AG09319 (cell line): ENCODE measurements around the gene SETD2.
"Not testable (repeated sequence)": the region's sequence is repeated elsewhere in the genome, so short reads cannot be mapped to it uniquely, and the experiment has no call there.

Source experiments
- DNase-seq: peaks from one replicate; pipeline ENCODE4 v3.0.0-alpha.2; 2010; ENCODE audit warnings: low read depth; ENCODE audit errors: extremely low read depth
- TF ChIP-seq, protein P1 (sequence below): IDR thresholded peaks from 2 replicates; pipeline ENCODE4 v1.5.1; 2011; ENCODE audit warnings: low read depth, mild to moderate bottlenecking, inconsistent platforms, low read length, moderate library complexity

Gene SETD2

DNA sequence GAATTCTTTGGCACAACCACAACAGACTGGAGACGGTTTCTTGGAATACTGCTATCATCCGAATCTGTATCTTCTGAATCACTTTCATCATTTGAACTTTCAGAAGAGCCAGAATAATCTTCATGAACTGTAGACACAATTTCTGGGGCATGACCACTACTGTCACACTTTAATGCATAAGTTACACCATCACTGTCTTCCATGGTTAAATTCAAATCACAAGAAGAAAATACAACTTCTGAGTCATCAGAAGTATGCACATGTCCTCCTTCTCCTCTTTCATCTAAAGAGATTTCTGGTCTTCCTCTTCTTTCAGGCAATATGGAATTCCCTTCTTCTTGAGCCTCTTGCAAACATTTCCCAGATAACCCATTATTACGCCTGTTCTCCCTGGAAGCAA, 42.5 kb downstream of the SETD2 start:
- TF ChIP-seq, protein P1, sequence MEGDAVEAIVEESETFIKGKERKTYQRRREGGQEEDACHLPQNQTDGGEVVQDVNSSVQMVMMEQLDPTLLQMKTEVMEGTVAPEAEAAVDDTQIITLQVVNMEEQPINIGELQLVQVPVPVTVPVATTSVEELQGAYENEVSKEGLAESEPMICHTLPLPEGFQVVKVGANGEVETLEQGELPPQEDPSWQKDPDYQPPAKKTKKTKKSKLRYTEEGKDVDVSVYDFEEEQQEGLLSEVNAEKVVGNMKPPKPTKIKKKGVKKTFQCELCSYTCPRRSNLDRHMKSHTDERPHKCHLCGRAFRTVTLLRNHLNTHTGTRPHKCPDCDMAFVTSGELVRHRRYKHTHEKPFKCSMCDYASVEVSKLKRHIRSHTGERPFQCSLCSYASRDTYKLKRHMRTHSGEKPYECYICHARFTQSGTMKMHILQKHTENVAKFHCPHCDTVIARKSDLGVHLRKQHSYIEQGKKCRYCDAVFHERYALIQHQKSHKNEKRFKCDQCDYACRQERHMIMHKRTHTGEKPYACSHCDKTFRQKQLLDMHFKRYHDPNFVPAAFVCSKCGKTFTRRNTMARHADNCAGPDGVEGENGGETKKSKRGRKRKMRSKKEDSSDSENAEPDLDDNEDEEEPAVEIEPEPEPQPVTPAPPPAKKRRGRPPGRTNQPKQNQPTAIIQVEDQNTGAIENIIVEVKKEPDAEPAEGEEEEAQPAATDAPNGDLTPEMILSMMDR: no peak
- DNase-seq: no peak

DNA sequence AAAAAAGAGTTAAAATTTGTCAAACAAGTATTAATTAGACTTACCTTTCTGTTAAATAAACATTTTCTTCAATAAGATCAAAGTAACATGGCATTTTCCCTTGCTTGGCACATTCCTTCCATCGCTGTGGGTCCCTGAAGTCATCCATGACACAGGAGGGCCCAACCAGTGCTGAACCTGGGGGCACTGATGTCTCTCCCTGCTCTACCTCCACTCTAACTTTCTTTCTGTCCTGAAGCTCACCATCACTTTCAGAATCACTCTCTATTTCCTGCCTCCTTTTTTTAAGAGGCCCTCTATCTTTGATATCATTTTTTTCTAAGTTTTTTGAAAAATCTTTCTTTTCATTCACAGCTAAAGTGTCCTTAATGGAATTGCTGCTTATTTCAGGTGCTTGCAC, 43.8 kb downstream of the SETD2 start:
- no peak for DNase-seq
- TF ChIP-seq, protein P1: no peak

DNA sequence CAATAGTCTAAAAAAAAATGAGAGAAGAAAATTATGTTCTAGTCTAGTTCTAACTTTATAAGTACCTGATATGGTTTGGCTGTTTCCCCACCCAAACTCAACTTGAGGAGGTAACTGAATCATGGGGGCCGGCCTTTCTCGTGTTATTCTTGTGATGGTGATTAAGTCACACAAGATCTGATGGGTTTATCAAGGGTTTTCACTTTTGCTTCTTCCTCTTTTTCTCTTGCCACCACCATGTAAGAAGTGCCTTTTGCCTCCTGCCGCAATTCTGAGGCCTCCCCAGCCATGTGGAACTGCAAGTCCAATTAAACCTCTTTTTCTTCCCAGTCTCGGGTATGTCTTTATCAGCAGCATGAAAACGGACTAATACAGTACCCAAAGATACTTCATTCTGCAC, 44.5 kb downstream of the SETD2 start:
- not testable (repeated sequence) for DNase-seq

DNA sequence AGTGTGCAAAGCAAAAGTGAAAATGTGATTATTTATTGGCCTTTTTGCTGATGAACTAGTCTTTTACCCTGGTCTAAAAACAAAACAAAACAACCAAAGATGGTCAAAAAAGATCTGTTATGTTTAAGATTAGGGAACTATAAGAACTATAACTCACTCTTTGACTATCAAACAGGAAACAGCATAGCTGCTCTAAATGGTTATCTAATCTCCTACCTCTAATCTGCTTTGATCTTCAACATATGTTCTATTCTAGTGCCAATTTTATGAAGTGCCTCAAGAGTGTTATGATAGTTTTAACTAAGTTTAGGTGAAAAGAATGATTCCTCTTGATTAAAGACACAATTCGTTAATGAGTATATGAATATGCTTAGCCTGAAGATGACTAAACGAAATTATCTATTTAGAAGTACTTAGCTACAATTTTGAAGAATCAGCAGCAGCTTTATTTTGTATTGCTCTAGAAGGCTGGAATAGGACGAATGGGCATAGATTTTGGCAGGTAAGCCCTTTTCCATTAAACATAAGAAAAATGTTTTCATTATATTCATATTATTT, 46.0 kb downstream of the SETD2 start:
- TF ChIP-seq, protein P1: no peak
- no peak for DNase-seq

DNA sequence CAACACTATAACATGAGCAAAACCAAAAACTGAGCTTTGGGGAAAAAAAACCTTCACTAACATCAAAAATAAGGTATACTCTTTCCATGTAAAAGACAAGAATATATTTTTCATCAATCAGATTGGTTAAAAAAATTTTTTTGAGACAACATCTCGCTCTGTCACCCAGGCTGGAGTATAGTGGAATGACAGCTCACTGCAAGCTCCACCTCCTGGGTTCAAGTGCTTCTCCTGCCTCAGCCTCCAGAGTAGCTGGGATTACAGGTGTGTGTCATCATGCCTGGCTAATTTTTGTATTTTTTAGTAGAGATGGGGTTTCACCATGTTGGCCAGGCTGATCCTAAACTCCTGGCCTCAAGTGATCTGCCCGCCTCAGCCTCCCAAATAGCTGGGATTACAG, 48.4 kb downstream of the SETD2 start:
- DNase-seq: not testable (repeated sequence)

DNA sequence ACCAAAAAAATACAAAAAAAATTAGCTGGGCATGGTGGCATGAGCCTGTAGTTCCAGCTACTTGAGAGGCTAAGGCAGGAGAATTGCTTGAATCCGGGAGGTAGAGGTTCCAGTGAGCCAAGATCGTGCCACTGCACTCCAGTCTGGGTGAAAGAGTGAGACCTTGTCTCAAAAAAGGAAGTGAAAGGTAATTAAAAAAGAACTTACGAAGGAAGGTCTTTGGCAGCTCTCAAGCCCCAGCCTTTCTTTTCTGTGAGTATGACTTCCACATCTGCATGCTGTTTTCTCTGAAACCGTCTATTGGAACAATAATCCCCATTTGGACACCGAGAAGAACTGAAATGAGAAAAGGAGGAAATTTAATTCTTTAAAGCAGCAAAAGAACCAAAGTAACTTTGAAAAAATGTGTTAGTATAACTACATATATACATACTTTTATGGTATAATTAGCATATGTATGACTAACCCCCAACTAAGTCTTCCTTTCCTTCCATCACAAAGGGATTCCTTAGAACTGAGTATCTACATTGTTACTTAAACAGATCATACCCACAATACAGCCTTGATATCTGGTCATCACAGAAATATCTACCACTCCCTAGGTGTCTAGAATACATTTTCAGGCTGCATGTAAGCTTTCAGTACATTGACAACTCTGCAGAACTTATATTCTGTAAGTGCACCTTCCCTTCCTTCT, 50.1 kb downstream of the SETD2 start:
- TF ChIP-seq, protein P1: no peak
- no peak for DNase-seq

DNA sequence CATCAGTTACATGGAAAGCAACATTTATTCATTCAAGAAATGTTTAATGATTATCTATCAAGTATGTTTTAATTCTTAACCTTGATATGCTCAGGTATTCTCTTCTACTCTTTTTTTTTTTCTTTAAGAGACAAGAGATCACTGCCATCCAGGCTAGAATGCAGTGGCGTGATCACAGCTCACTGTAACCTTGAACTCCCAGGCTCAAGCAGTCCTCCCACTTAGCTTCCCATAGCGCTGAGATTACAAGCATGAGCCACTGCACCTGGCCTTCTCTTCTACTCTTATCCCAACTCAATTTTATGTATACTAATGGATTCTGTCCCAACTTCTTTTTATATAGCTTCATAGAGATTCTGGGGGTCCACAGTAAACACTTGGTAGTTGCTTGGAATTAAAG, 50.9 kb downstream of the SETD2 start:
- TF ChIP-seq, protein P1: no peak
- no peak for DNase-seq

DNA sequence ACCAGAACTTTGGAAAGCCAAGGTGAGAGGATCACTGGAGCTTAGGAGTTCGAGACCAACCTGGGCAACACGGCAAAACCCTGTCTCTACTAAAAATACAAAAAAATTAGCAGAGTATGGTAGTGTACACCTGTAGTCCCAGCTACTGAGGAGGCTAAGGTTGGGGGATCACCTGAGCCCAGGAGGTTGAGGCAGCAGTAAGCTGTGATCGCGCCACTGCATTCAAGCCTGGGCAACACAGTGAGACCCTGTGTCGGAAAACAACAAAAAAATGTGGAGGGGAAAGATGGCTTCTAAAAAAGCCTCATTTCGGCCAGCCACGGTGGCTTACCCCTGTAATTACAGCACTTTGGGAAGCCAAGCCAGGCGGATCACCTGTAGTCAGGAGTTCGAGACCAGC, 54.5 kb downstream of the SETD2 start:
- no peak for DNase-seq
- TF ChIP-seq, protein P1: no peak
